Muscle of leg (tissue), 11 donors: ENCODE results near the gene CAMK2D. TPM values are rescaled to one million over a fixed set of nuclear protein-coding genes. Genes with fewer than 3 reads are reported as not detected.

Experiments used
- DNase-seq: peaks from one replicate; pipeline ENCODE4 v3.0.0; 2013
- H3K27ac ChIP-seq: one replicate; pipeline ENCODE4 v1.5.1; 2013; ENCODE audit warnings: mild to moderate bottlenecking, low read length, control low read depth
- H3K27me3 ChIP-seq: one replicate; pipeline ENCODE4 v1.6.1; 2013; ENCODE audit warnings: low read length; ENCODE audit not compliant: control insufficient read depth, insufficient read depth
- H3K36me3 ChIP-seq: one replicate; pipeline ENCODE4 v1.6.1; 2013; ENCODE audit warnings: low read length; ENCODE audit not compliant: control insufficient read depth, insufficient read depth
- H3K4me1 ChIP-seq: one replicate; pipeline ENCODE4 v1.6.1; 2013; ENCODE audit warnings: low read length; ENCODE audit not compliant: control insufficient read depth, insufficient read depth
- H3K4me3 ChIP-seq: one replicate; pipeline ENCODE4 v1.5.1; 2013; ENCODE audit warnings: low read length, control low read depth
- H3K9me3 ChIP-seq: replicated peaks from 2 replicates; pipeline ENCODE4 v1.6.1; 2013; ENCODE audit warnings: low read depth, low read length; ENCODE audit not compliant: control insufficient read depth
- WGBS: methylation state at CpG from one replicate; pipeline ENCODE4 v1.1.5; 2013; ENCODE audit warnings: missing lambda C conversion rate; ENCODE audit not compliant: insufficient coverage; 5-methylcytosine and 5-hydroxymethylcytosine counted together
- polyA plus RNA-seq, 8 donors: library from polyadenylated mRNA; unstranded; fragments of 120-200 nt; gene quantifications; one replicate each; pipeline versions ENCODE4 v1.2.1 to v1.2.3, GENCODE V29; 2013; ENCODE audit warnings: inconsistent platforms in 1 of 8, low replicate concordance in 1 of 8; ENCODE audit not compliant: insufficient read length in 8 of 8, insufficient read depth in 1 of 8
- total RNA-seq: library from RNA; stranded (reverse); fragments of 120-200 nt; gene quantifications from one replicate; pipeline ENCODE4 v1.2.4, GENCODE V29; 2013

CAMK2D gene
- total and polyA plus RNA-seq, 9 donors: 115 to 183 (median 150) TPM

GRCh38 chr4:113602646-113603228, 158.8 kb downstream of the CAMK2D start:
- WGBS: 90% methylated on average over 5 of the region's 8 CpGs
- H3K27ac ChIP-seq: no peak overlapping the region

GRCh38 chr4:113601636-113602035, 159.9 kb downstream of the CAMK2D start:
- DNase-seq: no peak
- Histone ChIP-seq H3K9me3 (no peaks in the 10 kb centered on the region), H3K27ac (no peak overlapping the region), H3K4me3 (no peak overlapping the region), H3K4me1 (no peaks in the 10 kb centered on the region), H3K27me3 (no peaks in the 10 kb centered on the region), H3K36me3 (no peaks in the 10 kb centered on the region)
- no CpG with 5 or more reads among the region's 4 CpGs for WGBS

More at GRCh38 chr4:113602646-113603228, 158.8 kb downstream of the CAMK2D start:
- Histone ChIP-seq H3K4me1 (no peaks in the 10 kb centered on the region), H3K36me3 (peaks cover 3% of the 10 kb centered on the region), H3K27me3 (no peaks in the 10 kb centered on the region), H3K9me3 (no peaks in the 10 kb centered on the region), H3K4me3 (no peak overlapping the region)
- DNase-seq: no peak

GRCh38 chr4:113596396-113596795, 165.1 kb downstream of the CAMK2D start:
- H3K36me3 ChIP-seq: no peaks in the 10 kb centered on the region
- H3K4me3 ChIP-seq: no peak overlapping the region
- H3K9me3 ChIP-seq: no peaks in the 10 kb centered on the region
- no CpG with 5 or more reads among the region's 6 CpGs for WGBS
- H3K27ac ChIP-seq: no peak overlapping the region
- H3K27me3 ChIP-seq: no peaks in the 10 kb centered on the region
- H3K4me1 ChIP-seq: peaks cover 2% of the 10 kb centered on the region
- DNase-seq: no peak

- Histone ChIP-seq H3K27me3 (no peaks in the 10 kb centered on the region), H3K27ac (no peak overlapping the region), H3K4me1 (peaks cover 2% of the 10 kb centered on the region), H3K36me3 (no peaks in the 10 kb centered on the region), H3K9me3 (no peaks in the 10 kb centered on the region), H3K4me3 (no peak overlapping the region)
- DNase-seq: no peak
- WGBS: no CpG with 5 or more reads among the region's 2 CpGs
Measured at GRCh38 chr4:113594231-113594556, 167.3 kb downstream of the CAMK2D start.

GRCh38 chr4:113593400-113594230, 167.9 kb downstream of the CAMK2D start:
- H3K4me1 ChIP-seq: peaks cover 2% of the 10 kb centered on the region
- H3K36me3 ChIP-seq: no peaks in the 10 kb centered on the region
- no peak for DNase-seq
- H3K9me3 ChIP-seq: no peaks in the 10 kb centered on the region
- no CpG with 5 or more reads among the region's 1 CpG for WGBS
- no peaks in the 10 kb centered on the region for H3K27me3 ChIP-seq
- H3K4me3 ChIP-seq: no peak overlapping the region
- no peak overlapping the region for H3K27ac ChIP-seq

- Histone ChIP-seq H3K36me3 (no peaks in the 10 kb centered on the region), H3K27me3 (no peaks in the 10 kb centered on the region), H3K27ac (no peak overlapping the region), H3K4me1 (peaks cover 2% of the 10 kb centered on the region), H3K9me3 (no peaks in the 10 kb centered on the region), H3K4me3 (no peak overlapping the region)
- 80% methylated on average over 1 of the region's 1 CpG for WGBS
- DNase-seq: no peak
Measured at GRCh38 chr4:113591982-113592381, 169.6 kb downstream of the CAMK2D start.

GRCh38 chr4:113588895-113589668, 172.5 kb downstream of the CAMK2D start:
- Histone ChIP-seq H3K4me1 (peaks cover 10% of the 10 kb centered on the region), H3K27me3 (no peaks in the 10 kb centered on the region), H3K9me3 (no peaks in the 10 kb centered on the region), H3K36me3 (no peaks in the 10 kb centered on the region), H3K4me3 (no peak overlapping the region), H3K27ac (no peak overlapping the region)
- 92% methylated on average over 4 of the region's 4 CpGs for WGBS
- no peak for DNase-seq

- Histone ChIP-seq H3K4me3 (no peak overlapping the region), H3K36me3 (no peaks in the 10 kb centered on the region), H3K27ac (no peak overlapping the region), H3K4me1 (peaks cover 12% of the 10 kb centered on the region), H3K27me3 (no peaks in the 10 kb centered on the region), H3K9me3 (no peaks in the 10 kb centered on the region)
- DNase-seq: peak; percentile 13
- WGBS: no CpG with 5 or more reads among the region's 4 CpGs
Measured at GRCh38 chr4:113587640-113588275, 173.8 kb downstream of the CAMK2D start.

- no CpG with 5 or more reads among the region's 2 CpGs for WGBS
- no peak overlapping the region for H3K27ac ChIP-seq
- no peaks in the 10 kb centered on the region for H3K36me3 ChIP-seq
- H3K4me3 ChIP-seq: no peak overlapping the region
- DNase-seq: no peak
- no peaks in the 10 kb centered on the region for H3K9me3 ChIP-seq
- no peaks in the 10 kb centered on the region for H3K27me3 ChIP-seq
- H3K4me1 ChIP-seq: peaks cover 12% of the 10 kb centered on the region
Measured at GRCh38 chr4:113587156-113587555, 174.4 kb downstream of the CAMK2D start.

GRCh38 chr4:113586072-113586471, 175.5 kb downstream of the CAMK2D start:
- DNase-seq: peak; percentile 14
- no peak overlapping the region for H3K27ac ChIP-seq
- H3K36me3 ChIP-seq: no peaks in the 10 kb centered on the region
- no peaks in the 10 kb centered on the region for H3K9me3 ChIP-seq
- H3K4me3 ChIP-seq: no peak overlapping the region
- H3K27me3 ChIP-seq: no peaks in the 10 kb centered on the region
- peaks cover 9% of the 10 kb centered on the region for H3K4me1 ChIP-seq
